Trophoblast cell (in vitro differentiated cells and primary cell): ENCODE data around the gene GOLGA6C.
"Not testable (repeated sequence)": the region's sequence is repeated elsewhere in the genome, so short reads cannot be mapped to it uniquely, and the experiment has no call there.

Source experiments
- DNase-seq, 2 donors: peaks; one replicate each; pipeline ENCODE4 v3.0.0-alpha.2; 2016
- H2AFZ ChIP-seq: 2 replicates; pipeline ENCODE4 v1.6.1; 2013; ENCODE audit warnings: low read length, moderate library complexity, mild to moderate bottlenecking; ENCODE audit not compliant: insufficient read depth, poor library complexity
- H2AK5ac ChIP-seq: 2 replicates; pipeline ENCODE4 v1.6.1; 2013; ENCODE audit warnings: mild to moderate bottlenecking, low read length
- H2BK120ac ChIP-seq: 2 replicates; pipeline ENCODE4 v1.6.1; 2013; ENCODE audit warnings: low read length, mild to moderate bottlenecking, moderate library complexity; ENCODE audit not compliant: insufficient read depth, poor library complexity
- H2BK12ac ChIP-seq: 2 replicates; pipeline ENCODE4 v1.6.1; 2013; ENCODE audit warnings: mild to moderate bottlenecking, low read length, moderate library complexity
- H2BK5ac ChIP-seq: 2 replicates; pipeline ENCODE4 v1.6.1; 2013; ENCODE audit warnings: low read length, low read depth, moderate library complexity, mild to moderate bottlenecking; ENCODE audit not compliant: poor library complexity
- H3K14ac ChIP-seq: 2 replicates; pipeline ENCODE4 v1.6.1; 2013; ENCODE audit warnings: mild to moderate bottlenecking, low read length
- H3K18ac ChIP-seq: 2 replicates; pipeline ENCODE4 v1.6.1; 2013; ENCODE audit warnings: mild to moderate bottlenecking, low read length
- H3K23ac ChIP-seq: 2 replicates; pipeline ENCODE4 v1.6.1; 2013; ENCODE audit warnings: low read length
- H3K27ac ChIP-seq: 2 replicates; pipeline ENCODE4 v1.5.1; 2013; ENCODE audit warnings: low read depth, mild to moderate bottlenecking, inconsistent platforms, low read length, moderate library complexity
- H3K27me3 ChIP-seq: 2 replicates; pipeline ENCODE4 v1.6.1; 2013; ENCODE audit warnings: inconsistent platforms, mild to moderate bottlenecking, low read length, moderate library complexity; ENCODE audit not compliant: insufficient read depth
- H3K36me3 ChIP-seq, 2 experiments: 1 replicate in 1 of 2; 2 replicates in 1 of 2; pipeline ENCODE4 v1.6.1; 2013; ENCODE audit warnings: low read length in 2 of 2, mild to moderate bottlenecking in 2 of 2, moderate library complexity in 1 of 2; ENCODE audit not compliant: insufficient read depth in 2 of 2, control insufficient read depth in 1 of 2
- H3K4ac ChIP-seq: 2 replicates; pipeline ENCODE4 v1.6.1; 2013; ENCODE audit warnings: low read depth, mild to moderate bottlenecking, low read length, moderate library complexity
- H3K4me1 ChIP-seq, 2 experiments: 1 replicate in 1 of 2; 2 replicates in 1 of 2; pipeline ENCODE4 v1.6.1; 2013; ENCODE audit warnings: low read length in 2 of 2, mild to moderate bottlenecking in 2 of 2, moderate library complexity in 1 of 2; ENCODE audit not compliant: insufficient read depth in 2 of 2, control insufficient read depth in 1 of 2
- H3K4me2 ChIP-seq: 2 replicates; pipeline ENCODE4 v1.6.1; 2013; ENCODE audit warnings: inconsistent platforms, mild to moderate bottlenecking, low read length, moderate library complexity
- H3K4me3 ChIP-seq: 2 replicates; pipeline ENCODE4 v1.5.1; 2013; ENCODE audit warnings: mild to moderate bottlenecking, low read depth, low read length, inconsistent platforms
- H3K79me1 ChIP-seq: one replicate; pipeline ENCODE4 v1.6.1; 2013; ENCODE audit warnings: low read length
- H3K79me2 ChIP-seq: 2 replicates; pipeline ENCODE4 v1.6.1; 2013; ENCODE audit warnings: low read length, mild to moderate bottlenecking; ENCODE audit not compliant: control insufficient read depth, insufficient read depth, poor library complexity
- H3K9ac ChIP-seq: 2 replicates; pipeline ENCODE4 v1.6.1; 2013; ENCODE audit warnings: mild to moderate bottlenecking, low read length
- H3K9me3 ChIP-seq: 2 replicates; pipeline ENCODE4 v1.6.1; 2013; ENCODE audit warnings: low read depth, mild to moderate bottlenecking, control low read depth, inconsistent platforms, low read length; ENCODE audit not compliant: insufficient read depth
- H4K12ac ChIP-seq: 2 replicates; pipeline ENCODE4 v1.6.1; 2013; ENCODE audit warnings: low read depth, mild to moderate bottlenecking, low read length, moderate library complexity
- H4K8ac ChIP-seq: 2 replicates; pipeline ENCODE4 v1.6.1; 2013; ENCODE audit warnings: low read depth, mild to moderate bottlenecking, low read length, moderate library complexity
- H4K91ac ChIP-seq: one replicate; pipeline ENCODE4 v1.6.1; 2013; ENCODE audit warnings: low read depth, mild to moderate bottlenecking, low read length, moderate library complexity
- WGBS: extraction: QIAGEN DNeasy Blood & Tissue Kit; methylation state at CpG from one replicate; pipeline ENCODE4 v1.1.7; 2013; ENCODE audit warnings: missing lambda C conversion rate; ENCODE audit not compliant: insufficient read length, insufficient coverage; ENCODE audit errors: extremely low coverage; 5-methylcytosine and 5-hydroxymethylcytosine counted together

GOLGA6C gene

GRCh38 chr15:75225951-75226732, 32.0 kb upstream of the GOLGA6C start:
- no peak overlapping the region for H3K4ac ChIP-seq
- H3K9ac ChIP-seq, result no peak overlapping the region
- no peaks in the 10 kb centered on the region for H3K79me2 ChIP-seq
- no peak overlapping the region for H2BK120ac ChIP-seq
- H3K4me3 ChIP-seq, result no peak overlapping the region
- H3K9me3 ChIP-seq, result peaks cover 2% of the 10 kb centered on the region
- no peak overlapping the region for H3K14ac ChIP-seq
- H2BK5ac ChIP-seq, result no peak overlapping the region
- H2AFZ ChIP-seq, result no peak overlapping the region
- H3K18ac ChIP-seq, result no peak overlapping the region
- no peak overlapping the region for H3K23ac ChIP-seq
- H4K12ac ChIP-seq, result no peak overlapping the region
- H3K36me3 ChIP-seq, result no peaks in the 10 kb centered on the region
- H3K27ac ChIP-seq, result no peak overlapping the region
- H3K4me1 ChIP-seq, result peaks cover 0 to 10% of the 10 kb centered on the region in 2 experiments
- no peak overlapping the region for H2AK5ac ChIP-seq
- H4K8ac ChIP-seq, result no peak overlapping the region
- H3K79me1 ChIP-seq, result no peaks in the 10 kb centered on the region
- no peak overlapping the region for H2BK12ac ChIP-seq
- H4K91ac ChIP-seq, result no peak overlapping the region
- no peaks in the 10 kb centered on the region for H3K27me3 ChIP-seq
- H3K4me2 ChIP-seq, result no peak overlapping the region
- no peak for DNase-seq
- no CpG with 5 or more reads among the region's 16 CpGs for WGBS

- H3K4me2 ChIP-seq, H3K14ac ChIP-seq, H3K79me2 ChIP-seq, H3K27me3 ChIP-seq, H2AK5ac ChIP-seq, H3K18ac ChIP-seq, H4K8ac ChIP-seq, H3K27ac ChIP-seq, H3K23ac ChIP-seq, H2BK120ac ChIP-seq, H3K4ac ChIP-seq, H4K91ac ChIP-seq, H3K9ac ChIP-seq, H4K12ac ChIP-seq, H2BK5ac ChIP-seq, H2AFZ ChIP-seq, H3K4me3 ChIP-seq, H2BK12ac ChIP-seq, H3K36me3 ChIP-seq, DNase-seq, H3K9me3 ChIP-seq, H3K79me1 ChIP-seq: not testable (repeated sequence)
- no CpG with 5 or more reads among the region's 7 CpGs for WGBS
- peaks cover 0 to 10% of the 10 kb centered on the region in 2 experiments for H3K4me1 ChIP-seq
Observed at GRCh38 chr15:75227112-75227511, 31.0 kb upstream of the GOLGA6C start.

- no CpG with 5 or more reads among the region's 13 CpGs for WGBS
- Histone ChIP-seq H3K9me3 (peaks cover 2% of the 10 kb centered on the region), H3K4me1 (peaks cover 0 to 10% of the 10 kb centered on the region in 2 experiments), H2AK5ac (no peak overlapping the region), H3K27ac (no peak overlapping the region), H2BK5ac (no peak overlapping the region), H4K91ac (no peak overlapping the region), H3K79me1 (no peaks in the 10 kb centered on the region), H3K4me2 (no peak overlapping the region), H3K4me3 (no peak overlapping the region), H2BK120ac (no peak overlapping the region), H4K12ac (no peak overlapping the region), H3K9ac (no peak overlapping the region), H3K23ac (no peak overlapping the region), H3K14ac (no peak overlapping the region), H3K18ac (no peak overlapping the region), H2AFZ (no peak overlapping the region), H3K4ac (no peak overlapping the region), H4K8ac (no peak overlapping the region), H3K79me2 (no peaks in the 10 kb centered on the region), H3K27me3 (no peaks in the 10 kb centered on the region), H2BK12ac (no peak overlapping the region), H3K36me3 (no peaks in the 10 kb centered on the region)
- no peak for DNase-seq
Observed at GRCh38 chr15:75227663-75228280, 30.4 kb upstream of the GOLGA6C start.

GRCh38 chr15:75228787-75229186, 29.3 kb upstream of the GOLGA6C start:
- peaks cover 2% of the 10 kb centered on the region for H3K9me3 ChIP-seq
- H3K27me3 ChIP-seq, result no peaks in the 10 kb centered on the region
- no peak overlapping the region for H4K91ac ChIP-seq
- H2BK5ac ChIP-seq, result no peak overlapping the region
- WGBS, result no CpG with 5 or more reads among the region's 9 CpGs
- H3K4ac ChIP-seq, result no peak overlapping the region
- DNase-seq, result no peak
- peaks cover 0 to 10% of the 10 kb centered on the region in 2 experiments for H3K4me1 ChIP-seq
- H3K4me2 ChIP-seq, result no peak overlapping the region
- H3K18ac ChIP-seq, result no peak overlapping the region
- H2BK12ac ChIP-seq, result no peak overlapping the region
- H3K23ac ChIP-seq, result no peak overlapping the region
- no peak overlapping the region for H4K12ac ChIP-seq
- H2AK5ac ChIP-seq, result no peak overlapping the region
- no peak overlapping the region for H3K9ac ChIP-seq
- H3K4me3 ChIP-seq, result no peak overlapping the region
- no peak overlapping the region for H4K8ac ChIP-seq
- H2AFZ ChIP-seq, result no peak overlapping the region
- no peak overlapping the region for H3K14ac ChIP-seq
- no peaks in the 10 kb centered on the region for H3K79me2 ChIP-seq
- H2BK120ac ChIP-seq, result no peak overlapping the region
- H3K79me1 ChIP-seq, result no peaks in the 10 kb centered on the region
- no peaks in the 10 kb centered on the region for H3K36me3 ChIP-seq
- no peak overlapping the region for H3K27ac ChIP-seq
